Gastrocnemius medialis (tissue), 4 donors: ENCODE data around the gene LARP4B. TPM values are rescaled to one million over a fixed set of nuclear protein-coding genes. Genes with fewer than 3 reads are reported as not detected.

Source experiments
- ATAC-seq, 2 donors: fragments of 150-250 bp; one replicate each; pipeline ENCODE4 v1.9.1; 2016
- DNase-seq, 2 donors: peaks; one replicate each; pipeline ENCODE4 v3.0.0-alpha.2; 2019
- H3K27ac ChIP-seq, 4 donors: fragments of 200-600 bp; sonication (generic); 1 replicate in 1 of 4; 2 replicates in 3 of 4; pipeline ENCODE4 v1.5.1; 2016 to 2018; ENCODE audit warnings: mild to moderate bottlenecking in 2 of 4, moderate library complexity in 1 of 4
- H3K27me3 ChIP-seq, 3 donors: fragments of 200-600 bp; sonication (generic) in 2 of 3; 1 replicate in 1 of 3; 2 replicates in 2 of 3; pipeline versions ENCODE4 v1.5.1 to v1.6.0; 2016 to 2019; ENCODE audit warnings: mild to moderate bottlenecking in 1 of 3, moderate library complexity in 1 of 3
- H3K36me3 ChIP-seq, 2 donors: fragments of 200-600 bp; sonication (generic) in 1 of 2; one replicate each; pipeline ENCODE4 v1.5.1; 2017 to 2018
- H3K4me1 ChIP-seq, 2 donors: fragments of 200-600 bp; sonication (generic) in 1 of 2; one replicate each; pipeline ENCODE4 v1.5.1; 2016 to 2017; ENCODE audit warnings: mild to moderate bottlenecking in 2 of 2
- H3K4me3 ChIP-seq, 4 donors: fragments of 200-600 bp; sonication (generic) in 3 of 4; 1 replicate in 1 of 4; 2 replicates in 3 of 4; pipeline ENCODE4 v1.5.1; 2016 to 2019; ENCODE audit warnings: mild to moderate bottlenecking in 2 of 4
- H3K9me3 ChIP-seq, 3 donors: fragments of 200-600 bp; sonication (generic) in 2 of 3; 1 replicate in 1 of 3; 2 replicates in 2 of 3; pipeline ENCODE4 v1.5.1; 2016 to 2019
- CTCF ChIP-seq, 5 experiments: fragments of 450-650 bp in 3 of 5; fragments of 200-600 bp in 2 of 5; sonication (generic) in 2 of 5; IDR thresholded peaks in 4 of 5; conservative IDR thresholded peaks in 1 of 5; 1 replicate in 4 of 5; 2 replicates in 1 of 5; pipeline ENCODE4 v1.5.1; 2016 to 2019; ENCODE audit warnings: antibody characterized with exemption in 5 of 5, mild to moderate bottlenecking in 3 of 5, moderate library complexity in 3 of 5
- POLR2A ChIP-seq, 2 donors: fragments of 450-650 bp; IDR thresholded peaks; one replicate each; pipeline ENCODE4 v1.6.1; 2017; ENCODE audit warnings: antibody characterized with exemption in 2 of 2, mild to moderate bottlenecking in 2 of 2, moderate library complexity in 2 of 2
- in situ Hi-C, 4 donors: fragments of 200-750 bp; cut with MboI; loops; one replicate each; pipeline versions ENCODE4 v1.15.0 to v1.8.0; 2017; ENCODE audit warnings: low sequenced_read_pairs in 4 of 4
- intact Hi-C: fragments of 100-400 bp; cut with DNase I; formaldehyde crosslinking; loops from one replicate; pipeline ENCODE4 v1.15.1; 2023; ENCODE audit warnings: low total_unique reads
- total RNA-seq, 4 donors: library from RNA; depleted of rRNA; stranded (reverse); fragments of >200 nt; gene quantifications; one replicate each; pipeline versions ENCODE4 v1.1.0 to v1.2.3, GENCODE V29; 2016

The LARP4B gene
- total RNA-seq, 4 donors from 2014 or later: 29.7 to 45.6 (median 40.0) TPM

- Histone ChIP-seq H3K27ac (peak overlapping the region in 1 of 4 donors; percentile 8), H3K4me3 (no peak overlapping the region), H3K9me3 (no peaks in the 10 kb centered on the region), H3K36me3 (peaks cover 8 to 83% of the 10 kb centered on the region in 2 donors), H3K4me1 (peaks cover 5 to 10% of the 10 kb centered on the region in 2 donors), H3K27me3 (no peaks in the 10 kb centered on the region)
- peak; percentile 86 for ATAC-seq
- DNase-seq: no peak
- in situ Hi-C loops (no loop called here), intact Hi-C loops (no loop called here)
- TF ChIP-seq POLR2A (IDR thresholded peaks at IDR 0.05): no peak
- TF ChIP-seq CTCF (IDR thresholded peaks at IDR 0.05 in 4 of 5, conservative IDR thresholded peaks at IDR 0.05 in 1 of 5): no peak
Measured at GRCh38 chr10:813286-813685, 118.2 kb downstream of the LARP4B start.

- intact Hi-C loops: no loop called here
- no peaks in the 10 kb centered on the region for H3K27me3 ChIP-seq
Measured at GRCh38 chr10:812787-813186, 118.7 kb downstream of the LARP4B start.

GRCh38 chr10:811379-812175 is 119.9 kb downstream of the LARP4B start:
- Histone ChIP-seq H3K9me3 (no peaks in the 10 kb centered on the region), H3K4me1 (peaks cover 0 to 1% of the 10 kb centered on the region in 2 donors), H3K27ac (no peak overlapping the region), H3K36me3 (peaks cover 6 to 87% of the 10 kb centered on the region in 2 donors), H3K4me3 (no peak overlapping the region), H3K27me3 (no peaks in the 10 kb centered on the region)
- no peak for DNase-seq
- no peak for ATAC-seq
- intact Hi-C loops: no loop called here
- in situ Hi-C loops: no loop called here
- TF ChIP-seq POLR2A (IDR thresholded peaks at IDR 0.05) (no peak), CTCF (IDR thresholded peaks at IDR 0.05 in 4 of 5, conservative IDR thresholded peaks at IDR 0.05 in 1 of 5) (no peak)

More at GRCh38 chr10:812787-813186, 118.7 kb downstream of the LARP4B start:
- no peak for DNase-seq
- Histone ChIP-seq H3K4me3 (no peak overlapping the region), H3K27ac (no peak overlapping the region), H3K9me3 (no peaks in the 10 kb centered on the region), H3K4me1 (peaks cover under 1 to 5% of the 10 kb centered on the region in 2 donors), H3K36me3 (peaks cover 8 to 87% of the 10 kb centered on the region in 2 donors)
- TF ChIP-seq CTCF (IDR thresholded peaks at IDR 0.05 in 4 of 5, conservative IDR thresholded peaks at IDR 0.05 in 1 of 5): no peak
- TF ChIP-seq POLR2A (IDR thresholded peaks at IDR 0.05): no peak
- in situ Hi-C loops: no loop called here
- no peak for ATAC-seq

- in situ Hi-C loops (no loop called here), intact Hi-C loops (no loop called here)
- Histone ChIP-seq H3K27ac (no peak overlapping the region), H3K4me3 (no peak overlapping the region), H3K27me3 (no peaks in the 10 kb centered on the region), H3K4me1 (peaks cover 0 to 6% of the 10 kb centered on the region in 2 donors), H3K36me3 (peaks cover 6 to 76% of the 10 kb centered on the region in 2 donors), H3K9me3 (no peaks in the 10 kb centered on the region)
- TF ChIP-seq POLR2A (IDR thresholded peaks at IDR 0.05) (no peak), CTCF (IDR thresholded peaks at IDR 0.05 in 4 of 5, conservative IDR thresholded peaks at IDR 0.05 in 1 of 5) (peak in 2 of 5 experiments; percentile 8 to 41)
- ATAC-seq (no peak), DNase-seq (no peak)
Measured at GRCh38 chr10:810351-810846, 121.1 kb downstream of the LARP4B start.
